ENCODE measurements around the gene CTTNBP2. TPM values are rescaled to one million over a fixed set of nuclear protein-coding genes. Genes with fewer than 3 reads are reported as not detected.
A peak's percentile ranks its signal among the peaks of the same experiment; 100 is the strongest.

Gene CTTNBP2
- total RNA-seq, 1 experiment from 2014 or later, result not detected

- no peak for DNase-seq (ENCODE audit: low spot score)
Observed at GRCh38 chr7:117818232-117818631, 55.0 kb downstream of the CTTNBP2 start.

GRCh38 chr7:117816727-117817126 is 56.5 kb downstream of the CTTNBP2 start:
- no peak for DNase-seq (ENCODE audit: low spot score)

GRCh38 chr7:117811696-117812095 is 61.5 kb downstream of the CTTNBP2 start:
- no peak for DNase-seq (ENCODE audit: low spot score)

GRCh38 chr7:117810642-117811512 is 62.4 kb downstream of the CTTNBP2 start:
- DNase-seq (ENCODE audit: low spot score), result no peak

- DNase-seq (ENCODE audit: low spot score), result no peak
Observed at GRCh38 chr7:117809958-117810357, 63.3 kb downstream of the CTTNBP2 start.

- DNase-seq (ENCODE audit: low spot score), result no peak
Observed at GRCh38 chr7:117808910-117809705, 64.1 kb downstream of the CTTNBP2 start.

- DNase-seq (ENCODE audit: low spot score), result no peak
Observed at GRCh38 chr7:117808341-117808757, 64.9 kb downstream of the CTTNBP2 start.

- no peak for DNase-seq (ENCODE audit: low spot score)
Observed at GRCh38 chr7:117807676-117808075, 65.6 kb downstream of the CTTNBP2 start.

- DNase-seq (ENCODE audit: low spot score), result no peak
Observed at GRCh38 chr7:117806011-117806410, 67.2 kb downstream of the CTTNBP2 start.

- no peak for DNase-seq (ENCODE audit: low spot score)
Observed at GRCh38 chr7:117805241-117805640, 68.0 kb downstream of the CTTNBP2 start.

GRCh38 chr7:117803476-117803875 is 69.8 kb downstream of the CTTNBP2 start:
- no peak for DNase-seq (ENCODE audit: low spot score)

- DNase-seq (ENCODE audit: low spot score), result no peak
Observed at GRCh38 chr7:117802660-117803059, 70.6 kb downstream of the CTTNBP2 start.

- no peak for DNase-seq (ENCODE audit: low spot score)
Observed at GRCh38 chr7:117800841-117801240, 72.4 kb downstream of the CTTNBP2 start.

GRCh38 chr7:117800406-117800805 is 72.8 kb downstream of the CTTNBP2 start:
- DNase-seq (ENCODE audit: low spot score), result no peak

- DNase-seq (ENCODE audit: low spot score), result no peak
Observed at GRCh38 chr7:117796889-117797288, 76.4 kb downstream of the CTTNBP2 start.

GRCh38 chr7:117793976-117794375 is 79.3 kb downstream of the CTTNBP2 start:
- no peak for DNase-seq (ENCODE audit: low spot score)

GRCh38 chr7:117793521-117793920 is 79.7 kb downstream of the CTTNBP2 start:
- no peak for DNase-seq (ENCODE audit: low spot score)

- no peak for DNase-seq (ENCODE audit: low spot score)
Observed at GRCh38 chr7:117791877-117792780, 81.1 kb downstream of the CTTNBP2 start.

- peak; percentile 16 for DNase-seq (ENCODE audit: low spot score)
Observed at GRCh38 chr7:117790731-117791130, 82.5 kb downstream of the CTTNBP2 start.

GRCh38 chr7:117790251-117790650 is 83.0 kb downstream of the CTTNBP2 start:
- no peak for DNase-seq (ENCODE audit: low spot score)

GRCh38 chr7:117785431-117785830 is 87.8 kb downstream of the CTTNBP2 start:
- no peak for DNase-seq (ENCODE audit: low spot score)

- no peak for DNase-seq (ENCODE audit: low spot score)
Observed at GRCh38 chr7:117784315-117784714, 88.9 kb downstream of the CTTNBP2 start.

Data from A172 (cell line).